ENCODE data around the gene TENM4. TPM values are rescaled to one million over a fixed set of nuclear protein-coding genes. Genes with fewer than 3 reads are reported as not detected.

Gene TENM4
- total RNA-seq, 4 donors from 2014 or later = 0.88 to 61.5 (median 4.0) TPM

- Histone ChIP-seq H3K27ac (no peak overlapping the region), H3K27me3 (no peaks in the 10 kb centered on the region), H3K4me1 (no peaks in the 10 kb centered on the region), H3K4me3 (no peak overlapping the region), H3K9me3 (no peaks in the 10 kb centered on the region), H3K36me3 (no peaks in the 10 kb centered on the region)
- no peak for TF ChIP-seq POLR2A (IDR thresholded peaks at IDR 0.05)
- TF ChIP-seq CTCF (IDR thresholded peaks at IDR 0.05) = no peak
- intact Hi-C loops (cut with DNase I; ENCODE audit: low total_unique reads) = no loop called here
- DNase-seq = no peak
These were observed 78.0 kb downstream of the TENM4 start for GRCh38 chr11:79362821-79363220.

GRCh38 chr11:79362206-79362757, 78.5 kb downstream of the TENM4 start:
- H3K4me3 ChIP-seq = no peak overlapping the region
- TF ChIP-seq CTCF (IDR thresholded peaks at IDR 0.05) = no peak
- TF ChIP-seq POLR2A (IDR thresholded peaks at IDR 0.05) = no peak
- no peaks in the 10 kb centered on the region for H3K36me3 ChIP-seq
- H3K27ac ChIP-seq = no peak overlapping the region
- no peak for DNase-seq
- intact Hi-C loops (cut with DNase I; ENCODE audit: low total_unique reads) = no loop called here
- no peaks in the 10 kb centered on the region for H3K9me3 ChIP-seq
- no peaks in the 10 kb centered on the region for H3K4me1 ChIP-seq
- H3K27me3 ChIP-seq = no peaks in the 10 kb centered on the region

- no peak overlapping the region for H3K27ac ChIP-seq
- intact Hi-C loops (cut with DNase I; ENCODE audit: low total_unique reads) = no loop called here
- TF ChIP-seq CTCF (IDR thresholded peaks at IDR 0.05) = no peak
- no peak for TF ChIP-seq POLR2A (IDR thresholded peaks at IDR 0.05)
These were observed 82.6 kb downstream of the TENM4 start for GRCh38 chr11:79358258-79358657.

GRCh38 chr11:79353706-79354105, 87.1 kb downstream of the TENM4 start:
- intact Hi-C loops (cut with DNase I; ENCODE audit: low total_unique reads) = no loop called here
- Histone ChIP-seq H3K27ac (no peak overlapping the region), H3K4me3 (no peak overlapping the region), H3K27me3 (no peaks in the 10 kb centered on the region), H3K9me3 (no peaks in the 10 kb centered on the region), H3K36me3 (no peaks in the 10 kb centered on the region), H3K4me1 (no peaks in the 10 kb centered on the region)
- TF ChIP-seq CTCF (IDR thresholded peaks at IDR 0.05) (no peak), POLR2A (IDR thresholded peaks at IDR 0.05) (no peak)
- no peak for DNase-seq

More at GRCh38 chr11:79358258-79358657, 82.6 kb downstream of the TENM4 start:
- H3K9me3 ChIP-seq = no peaks in the 10 kb centered on the region
- H3K36me3 ChIP-seq = no peaks in the 10 kb centered on the region
- no peak overlapping the region for H3K4me3 ChIP-seq
- H3K4me1 ChIP-seq = no peaks in the 10 kb centered on the region
- no peaks in the 10 kb centered on the region for H3K27me3 ChIP-seq
- no peak for DNase-seq

- DNase-seq = no peak
- intact Hi-C loops (cut with DNase I; ENCODE audit: low total_unique reads) = no loop called here
- H3K9me3 ChIP-seq = no peaks in the 10 kb centered on the region
- no peaks in the 10 kb centered on the region for H3K36me3 ChIP-seq
- no peaks in the 10 kb centered on the region for H3K27me3 ChIP-seq
- H3K27ac ChIP-seq = no peak overlapping the region
- no peak for TF ChIP-seq POLR2A (IDR thresholded peaks at IDR 0.05)
- no peak for TF ChIP-seq CTCF (IDR thresholded peaks at IDR 0.05)
- no peak overlapping the region for H3K4me3 ChIP-seq
- no peaks in the 10 kb centered on the region for H3K4me1 ChIP-seq
These were observed 88.5 kb downstream of the TENM4 start for GRCh38 chr11:79352349-79352703.

Data from uterus (tissue), 4 donors.